T-helper 2 cell treated with Interferon-gamma antibody and Interleukin-4, amounts not matched to agents 100 ng/mL and 5 ng/mL, for 36 hours (primary cell): Measurements from ENCODE around the gene ZSCAN4. TPM values are rescaled to one million over a fixed set of nuclear protein-coding genes. Genes with fewer than 3 reads are reported as not detected.

ENCODE experiments used
- intact Hi-C: fragments of 100-400 bp; cut with micrococcal nuclease; formaldehyde crosslinking; loops from one replicate; pipeline ENCODE4 v1.15.1; 2023
- total RNA-seq: library from RNA; stranded (reverse); gene quantifications from 2 replicates; pipeline ENCODE4 v1.2.3, GENCODE V29; 2022

The ZSCAN4 gene
- total RNA-seq, 1 donor from 2014 or later = not detected

DNA sequence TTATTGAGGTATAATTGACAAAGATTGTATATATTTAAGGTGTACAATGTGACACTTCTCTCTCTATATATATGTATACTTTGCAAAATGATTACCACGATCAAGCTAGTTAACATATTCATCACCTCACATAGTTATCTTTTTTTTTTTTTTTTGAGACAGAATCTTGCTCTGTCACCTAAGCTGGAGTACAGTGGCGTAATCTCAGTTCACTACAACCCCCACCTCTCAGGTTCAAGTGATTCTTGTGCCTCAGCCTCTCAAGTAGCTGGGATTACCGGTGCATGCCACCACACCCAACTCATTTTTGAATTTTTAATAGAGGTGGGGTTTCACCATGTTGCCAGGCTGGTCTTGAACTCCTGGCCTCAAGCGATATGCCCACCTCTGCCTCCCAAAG lies 3.7 kb downstream of the ZSCAN4 start:
- intact Hi-C loops = no loop called here

DNA sequence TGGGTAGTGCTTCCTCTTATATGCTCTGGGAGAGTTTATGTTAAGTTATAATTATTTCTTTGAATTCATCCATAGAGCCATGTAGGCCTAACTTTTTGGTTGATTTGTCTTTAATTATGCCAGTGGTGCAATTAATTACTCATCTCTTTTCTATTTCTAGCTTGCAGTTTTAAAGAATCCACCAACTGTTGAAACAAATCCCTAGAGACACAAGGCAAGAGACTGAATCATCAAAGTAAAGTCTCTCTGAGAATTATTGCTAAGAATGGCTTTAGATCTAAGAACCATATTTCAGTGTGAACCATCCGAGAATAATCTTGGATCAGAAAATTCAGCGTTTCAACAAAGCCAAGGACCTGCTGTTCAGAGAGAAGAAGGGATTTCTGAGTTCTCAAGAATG lies 7.1 kb downstream of the ZSCAN4 start:
- intact Hi-C loops = no loop called here

DNA sequence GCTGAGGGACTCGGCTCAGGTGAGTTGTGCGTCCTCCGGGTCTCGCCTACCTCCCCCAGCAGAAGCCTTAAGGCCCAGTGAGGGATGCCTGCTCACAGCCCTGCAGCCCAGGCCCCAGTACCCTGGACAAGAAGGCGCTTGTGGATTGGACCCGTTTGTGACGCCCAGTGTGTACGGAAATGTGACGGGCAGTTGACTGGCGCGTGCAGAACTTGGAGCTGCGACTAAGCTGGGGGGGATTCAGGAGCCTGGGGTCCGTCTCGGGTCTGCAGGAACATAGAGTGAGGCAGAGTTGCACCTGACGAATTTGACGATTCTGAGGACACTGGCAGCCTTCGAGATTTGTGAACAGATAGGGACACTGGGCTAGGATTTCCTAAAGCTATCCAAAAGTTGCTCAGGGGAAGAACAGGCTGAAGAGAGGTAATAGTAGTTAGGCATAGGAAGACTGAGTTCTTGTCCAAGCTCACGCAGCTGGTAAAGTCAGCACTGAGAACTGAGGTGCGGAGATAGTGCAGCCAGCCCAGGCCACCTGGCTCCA lies 13.6 kb downstream of the ZSCAN4 start:
- intact Hi-C loops = no loop called here

DNA sequence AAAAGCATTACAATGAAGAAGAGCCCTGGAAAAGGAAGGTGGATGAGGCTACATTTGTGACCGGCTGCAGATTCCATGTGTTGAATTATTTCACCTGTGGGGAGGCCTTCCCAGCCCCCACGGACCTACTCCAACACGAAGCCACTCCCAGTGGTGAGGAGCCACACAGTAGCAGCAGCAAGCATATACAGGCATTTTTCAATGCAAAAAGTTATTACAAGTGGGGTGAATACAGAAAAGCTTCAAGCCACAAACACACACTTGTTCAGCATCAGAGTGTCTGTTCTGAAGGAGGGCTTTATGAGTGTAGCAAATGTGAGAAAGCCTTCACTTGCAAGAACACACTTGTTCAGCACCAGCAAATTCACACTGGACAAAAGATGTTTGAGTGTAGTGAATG lies 18.0 kb downstream of the ZSCAN4 start:
- intact Hi-C loops = no loop called here

DNA sequence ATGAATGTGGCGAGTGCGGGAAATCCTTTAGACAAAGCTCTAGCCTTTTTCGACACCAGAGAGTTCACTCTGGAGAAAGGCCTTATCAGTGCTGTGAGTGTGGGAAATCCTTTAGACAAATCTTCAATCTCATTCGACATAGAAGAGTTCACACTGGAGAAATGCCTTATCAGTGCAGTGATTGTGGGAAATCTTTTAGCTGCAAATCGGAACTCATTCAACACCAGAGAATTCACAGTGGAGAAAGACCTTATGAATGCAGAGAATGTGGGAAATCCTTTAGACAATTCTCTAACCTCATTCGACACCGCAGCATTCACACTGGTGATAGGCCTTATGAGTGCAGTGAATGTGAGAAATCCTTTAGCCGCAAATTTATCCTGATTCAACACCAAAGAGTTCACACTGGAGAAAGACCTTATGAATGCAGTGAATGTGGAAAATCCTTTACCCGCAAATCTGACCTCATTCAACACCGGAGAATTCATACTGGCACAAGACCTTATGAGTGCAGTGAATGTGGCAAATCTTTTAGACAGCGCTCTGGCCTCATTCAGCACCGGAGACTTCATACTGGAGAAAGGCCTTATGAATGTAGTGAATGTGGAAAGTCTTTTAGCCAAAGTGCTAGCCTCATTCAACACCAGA lies 18.8 kb downstream of the ZSCAN4 start:
- intact Hi-C loops = no loop called here

DNA sequence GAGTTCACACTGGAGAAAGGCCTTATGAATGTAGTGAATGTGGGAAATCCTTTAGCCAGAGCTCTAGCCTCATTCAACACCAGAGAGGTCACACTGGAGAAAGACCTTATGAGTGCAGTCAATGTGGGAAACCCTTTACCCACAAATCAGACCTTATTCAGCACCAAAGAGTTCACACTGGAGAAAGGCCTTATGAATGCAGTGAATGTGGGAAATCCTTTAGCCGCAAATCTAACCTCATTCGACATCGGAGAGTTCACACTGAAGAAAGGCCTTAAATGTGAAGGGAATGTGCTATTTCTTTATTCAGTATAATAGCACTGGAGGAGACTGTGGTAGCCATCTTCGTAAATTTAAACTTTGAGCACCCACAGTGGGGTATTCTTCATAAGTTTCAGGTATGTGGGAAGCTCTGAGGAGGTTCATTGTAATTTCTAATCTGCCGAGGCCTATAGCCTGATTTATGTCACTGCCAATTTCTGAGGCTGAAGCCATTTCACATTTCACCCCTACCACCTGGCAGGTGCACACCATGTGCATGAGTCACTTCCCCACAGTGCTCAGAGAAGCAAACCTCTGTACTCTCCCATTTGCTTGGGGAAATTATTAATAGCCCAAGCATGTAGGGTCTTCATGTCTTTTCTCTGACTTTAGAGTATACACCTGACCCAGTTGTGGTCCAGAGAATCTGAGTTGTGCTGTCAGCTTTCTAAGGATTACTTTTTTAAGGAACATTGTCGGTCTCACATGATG lies 19.5 kb downstream of the ZSCAN4 start:
- intact Hi-C loops = no loop called here

DNA sequence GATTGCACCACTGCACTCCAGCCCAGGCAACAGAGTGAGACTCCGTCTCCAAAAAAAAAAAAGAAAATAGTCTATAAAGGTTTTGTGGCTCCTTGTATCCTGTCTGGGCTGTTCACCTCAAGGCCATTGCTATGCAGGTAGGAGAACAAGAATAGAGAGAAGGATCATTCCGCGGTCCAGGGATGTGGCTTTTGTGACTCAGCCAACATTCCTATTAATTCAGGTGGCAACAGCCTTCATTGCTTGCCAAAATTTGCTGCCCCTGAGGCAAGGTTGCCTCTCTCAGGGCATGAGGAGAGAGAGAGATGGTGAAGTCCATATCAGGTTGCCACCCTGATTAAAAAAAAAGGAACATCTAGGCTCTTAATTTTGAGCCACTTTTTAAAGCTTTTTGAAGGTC lies 21.0 kb downstream of the ZSCAN4 start:
- intact Hi-C loops = no loop called here

DNA sequence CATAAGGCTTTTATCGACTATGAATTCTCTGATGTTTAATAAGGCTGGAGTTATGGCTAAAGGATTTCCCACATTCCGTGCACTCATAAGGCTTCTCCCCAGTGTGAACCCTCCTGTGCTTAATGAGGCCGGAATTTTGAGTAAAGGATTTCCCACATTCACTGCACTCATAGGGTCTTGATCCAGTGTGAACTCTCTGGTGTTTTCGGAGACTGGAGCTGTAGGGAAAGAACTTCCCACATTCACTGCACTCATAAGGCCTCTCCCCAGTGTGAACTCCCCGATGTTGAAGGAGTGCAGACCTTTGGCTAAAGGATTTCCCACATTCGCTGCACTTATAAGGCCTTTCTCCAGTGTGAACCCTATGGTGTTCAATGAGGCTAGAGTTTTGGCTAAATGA lies 32.9 kb downstream of the ZSCAN4 start:
- intact Hi-C loops = no loop called here

DNA sequence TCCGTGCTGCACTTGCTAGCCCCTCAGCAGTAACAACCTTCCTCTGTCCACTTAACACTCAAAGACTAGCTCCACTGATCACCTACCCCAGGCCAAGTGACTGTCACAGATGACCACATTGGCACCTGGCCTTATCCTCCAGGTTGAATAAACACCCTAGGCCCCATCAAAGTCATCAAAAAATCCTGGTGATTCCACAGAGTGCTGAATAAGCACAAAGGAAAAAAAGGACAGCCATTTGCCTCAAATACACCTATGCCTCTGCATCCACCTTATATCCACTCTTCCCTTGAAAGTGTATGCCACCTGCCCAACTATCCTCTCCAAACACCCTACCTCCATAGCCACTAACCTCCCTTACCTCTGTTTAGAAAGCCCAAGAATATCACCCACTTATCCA lies 37.6 kb downstream of the ZSCAN4 start:
- intact Hi-C loops = no loop called here

DNA sequence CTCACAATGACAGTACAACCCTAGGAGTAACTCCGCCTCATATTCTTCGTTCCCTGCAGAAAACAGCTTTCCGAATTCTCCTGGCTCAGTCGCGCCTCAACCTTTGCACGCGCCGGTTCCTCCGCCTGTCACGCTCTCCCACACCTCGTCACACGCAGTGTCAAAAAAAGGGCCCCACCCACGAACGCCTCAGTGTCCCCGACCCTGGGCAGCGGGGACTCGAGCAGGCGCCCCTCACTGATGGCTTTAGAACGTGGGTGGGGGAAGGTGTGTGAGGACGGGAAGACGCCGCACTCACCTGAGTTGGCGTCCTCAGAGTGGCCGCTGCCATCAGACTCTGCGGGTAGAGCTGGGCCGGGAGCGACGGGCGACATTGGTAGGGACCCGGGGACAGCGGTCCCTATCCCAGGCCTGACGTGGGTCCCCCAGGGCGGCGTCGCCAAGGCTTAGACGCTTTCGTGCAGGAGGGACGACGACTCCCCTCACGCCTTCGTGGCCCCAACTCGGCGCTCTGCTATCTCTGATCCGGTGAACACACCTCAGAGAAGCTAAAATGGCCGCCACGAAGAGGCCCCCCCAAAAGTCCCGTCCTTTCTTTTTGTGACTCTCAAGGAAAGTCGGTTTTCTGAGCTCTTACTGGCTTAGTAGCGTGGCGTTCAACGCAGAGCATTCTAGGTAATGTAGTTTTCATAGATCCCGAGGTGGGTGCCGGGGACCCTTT lies 40.1 kb downstream of the ZSCAN4 start, which contains the start of gene ZNF154:
TSS of gene ZNF154 (minus strand) at position 564 of the 721 bp plus-strand sequence. CDS start at position 331, 233 bp downstream.
- intact Hi-C loops = no loop called here

DNA sequence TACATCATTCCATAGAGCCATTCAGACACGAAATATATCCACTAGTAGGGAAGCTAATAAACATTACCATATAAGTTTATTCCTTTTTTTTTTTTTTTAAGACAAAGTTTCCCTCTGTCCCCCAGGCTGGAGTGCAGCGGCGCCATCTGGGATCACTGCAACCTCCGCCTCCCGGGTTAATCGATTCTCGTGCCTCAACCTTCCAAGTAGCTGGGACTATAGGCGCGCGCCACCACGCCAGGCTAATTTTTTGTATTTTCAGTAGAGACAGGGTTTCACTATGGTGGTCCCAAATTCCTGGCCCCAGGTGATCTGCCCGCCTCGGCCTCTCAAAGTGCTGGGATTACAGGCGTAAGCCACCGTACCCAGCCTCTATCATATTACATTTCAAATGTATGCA lies 40.9 kb downstream of the ZSCAN4 start:
- intact Hi-C loops = no loop called here

DNA sequence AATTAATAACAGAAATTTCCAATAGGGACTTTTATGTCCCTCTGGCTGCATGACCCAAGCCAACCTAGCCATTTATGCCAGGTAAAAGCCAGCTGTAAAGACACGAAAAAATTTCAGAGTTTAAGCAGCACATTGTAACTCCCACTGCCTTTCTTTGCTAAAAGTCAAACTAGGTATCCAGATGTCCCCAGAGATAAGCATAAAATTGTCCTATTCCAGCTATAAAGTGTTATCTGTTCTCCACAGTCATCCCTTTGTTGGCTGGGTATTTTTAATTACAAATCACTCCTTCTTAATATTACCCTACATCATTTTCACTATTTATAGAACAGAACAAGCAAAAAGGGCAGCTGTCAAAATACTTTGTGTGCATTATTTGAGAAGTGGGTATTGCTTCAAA lies 43.5 kb downstream of the ZSCAN4 start:
- intact Hi-C loops = no loop called here

DNA sequence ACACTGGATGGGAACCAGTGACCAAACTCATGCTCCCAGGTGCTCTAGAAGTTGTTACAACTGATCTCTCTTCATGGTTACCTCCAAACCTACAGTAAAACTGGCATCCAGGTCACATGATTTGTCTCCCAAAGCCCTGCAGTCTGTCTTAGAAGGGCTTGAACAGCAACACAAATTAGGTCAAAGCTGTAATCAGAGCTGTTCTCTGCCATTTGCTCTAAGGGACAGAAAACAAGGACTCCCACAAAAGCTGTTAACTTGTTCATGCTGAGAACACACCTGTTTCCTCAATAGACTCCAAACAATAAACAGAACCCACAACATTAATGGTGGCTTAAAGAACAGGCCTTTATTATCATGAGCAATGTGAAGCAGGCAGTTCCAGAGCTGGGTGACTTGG lies 50.7 kb downstream of the ZSCAN4 start:
- intact Hi-C loops = no loop called here

DNA sequence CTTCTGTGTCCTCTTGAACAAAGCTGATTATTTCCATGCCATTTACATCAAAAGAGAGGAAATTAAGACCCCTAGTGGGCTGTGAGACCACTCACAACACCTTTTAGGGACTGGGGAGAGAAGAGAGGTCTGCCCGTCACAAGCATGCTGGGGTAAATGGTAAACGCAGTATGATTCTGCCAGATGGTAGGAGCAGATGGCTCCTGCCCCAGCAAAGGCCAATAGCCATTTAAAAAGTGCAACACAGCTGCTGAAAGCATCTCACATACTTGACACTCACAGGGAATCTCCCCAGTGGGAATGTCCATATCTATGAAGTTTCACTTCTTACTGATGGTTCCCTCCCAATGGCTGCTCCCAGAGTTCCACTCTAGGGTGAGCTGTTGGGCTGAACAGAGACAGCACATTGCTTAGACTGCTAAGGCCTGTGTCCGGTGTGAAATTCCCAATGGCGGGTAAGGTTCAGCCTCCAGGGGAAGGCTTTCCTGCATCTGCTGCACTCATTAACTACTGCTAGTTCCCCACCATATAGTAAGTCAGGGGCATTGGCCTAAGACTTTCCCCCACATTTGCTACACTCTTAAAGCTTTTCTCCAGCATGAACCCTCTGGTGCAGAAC lies 51.3 kb downstream of the ZSCAN4 start:
- intact Hi-C loops = no loop called here

DNA sequence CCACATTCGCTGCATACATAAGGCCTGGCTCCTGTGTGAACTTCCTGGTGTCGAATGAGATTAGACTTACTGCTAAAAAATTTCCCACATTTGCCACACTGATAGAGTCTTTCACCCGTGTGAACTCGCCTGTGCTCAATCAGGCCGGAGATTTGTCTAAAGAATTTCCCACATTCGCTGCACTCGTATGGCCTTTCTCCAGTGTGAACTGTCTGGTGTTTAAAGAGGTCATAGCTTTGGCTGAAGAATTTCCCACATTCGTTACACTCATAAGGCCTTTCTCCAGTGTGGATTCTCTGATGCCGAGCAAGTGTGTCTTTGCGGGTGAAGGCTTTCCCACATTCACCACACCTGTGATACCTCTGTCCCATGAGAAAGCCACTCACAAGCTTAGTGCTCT lies 52.1 kb downstream of the ZSCAN4 start:
- intact Hi-C loops = no loop called here

Other genes starting within 250 kb of the ZSCAN4 start
- gene ZNF749, start 233.6 kb upstream of the ZSCAN4 start, total RNA-seq = 14.0 and 15.2 TPM in 2 replicates
- gene VN1R1, start 211.8 kb upstream of the ZSCAN4 start, total RNA-seq = 0.07 and 0.18 TPM in 2 replicates
- gene ZNF772, start 191.4 kb upstream of the ZSCAN4 start, total RNA-seq = 2.9 and 3.2 TPM in 2 replicates
- 5.9 and 6.7 TPM in 2 replicates for gene ZNF419, start 181.2 kb upstream of the ZSCAN4 start, total RNA-seq
- gene ZNF773, start 169.0 kb upstream of the ZSCAN4 start, total RNA-seq = 6.7 and 8.2 TPM in 2 replicates
- 6.8 and 7.7 TPM in 2 replicates for gene ZNF549, start 141.6 kb upstream of the ZSCAN4 start, total RNA-seq
- gene ZNF550, start 109.1 kb upstream of the ZSCAN4 start, total RNA-seq = 9.0 and 10.0 TPM in 2 replicates
- gene ZNF416, start 90.0 kb upstream of the ZSCAN4 start, total RNA-seq = 4.5 and 5.0 TPM in 2 replicates
- 4.1 and 4.4 TPM in 2 replicates for gene ZIK1, start 84.8 kb upstream of the ZSCAN4 start, total RNA-seq
- 7.6 and 7.7 TPM in 2 replicates for gene ZNF530, start 69.0 kb upstream of the ZSCAN4 start, total RNA-seq
- gene ZNF134, start 54.7 kb upstream of the ZSCAN4 start, total RNA-seq = 11.9 and 13.6 TPM in 2 replicates
- 13.6 and 14.3 TPM in 2 replicates for gene ZNF211, start 35.8 kb upstream of the ZSCAN4 start, total RNA-seq
- 10.2 and 12.2 TPM in 2 replicates for gene ZNF551, start 13.0 kb downstream of the ZSCAN4 start, total RNA-seq
- 4.3 and 5.1 TPM in 2 replicates for gene ZNF154, start 40.3 kb downstream of the ZSCAN4 start, total RNA-seq
- gene ZNF671, start 58.7 kb downstream of the ZSCAN4 start, total RNA-seq = 9.8 and 11.5 TPM in 2 replicates
- 9.0 and 13.1 TPM in 2 replicates for gene ZNF776, start 77.9 kb downstream of the ZSCAN4 start, total RNA-seq
- 16.8 and 17.2 TPM in 2 replicates for gene ZNF586, start 100.7 kb downstream of the ZSCAN4 start, total RNA-seq
- gene ZNF552, start 146.0 kb downstream of the ZSCAN4 start, total RNA-seq = 9.2 and 9.6 TPM in 2 replicates
- 20.5 and 20.6 TPM in 2 replicates for gene ZNF587B, start 161.4 kb downstream of the ZSCAN4 start, total RNA-seq
- gene ZNF587, start 180.9 kb downstream of the ZSCAN4 start, total RNA-seq = 36.1 and 37.7 TPM in 2 replicates
- 12.5 and 13.5 TPM in 2 replicates for gene ZNF814, start 220.1 kb downstream of the ZSCAN4 start, total RNA-seq
- 17.9 and 22.0 TPM in 2 replicates for gene ZNF417, start 247.7 kb downstream of the ZSCAN4 start, total RNA-seq